Astrocyte (in vitro differentiated cells and primary cell): Measurements from ENCODE around the gene CYTH4. TPM values are rescaled to one million over a fixed set of nuclear protein-coding genes. Genes with fewer than 3 reads are reported as not detected.

Source experiments
- DNase-seq: peaks from one replicate; pipeline ENCODE4 v3.0.0-alpha.2; 2010; ENCODE audit warnings: low read depth
- FAIRE-seq: peaks from 2 replicates; lab custom pipeline; 2011; peaks lifted over from hg19 to GRCh38; lab: Jason Lieb, UNC
- H2AFZ ChIP-seq: 2 replicates; pipeline ENCODE4 v1.6.0; 2012; ENCODE audit warnings: low read depth, low read length, inconsistent platforms
- H3K27ac ChIP-seq: 2 replicates; pipeline ENCODE4 v1.5.1; 2011; ENCODE audit warnings: low read depth, low read length, inconsistent platforms
- H3K27me3 ChIP-seq: 2 replicates; pipeline ENCODE4 v1.6.0; 2011; ENCODE audit warnings: low read length, inconsistent platforms; ENCODE audit not compliant: insufficient read depth
- H3K36me3 ChIP-seq: 2 replicates; pipeline ENCODE4 v1.5.1; 2011; ENCODE audit warnings: low read length, inconsistent platforms; ENCODE audit not compliant: insufficient read depth
- H3K4me1 ChIP-seq: 2 replicates; pipeline ENCODE4 v1.5.1; 2011; ENCODE audit warnings: low read length, inconsistent platforms; ENCODE audit not compliant: insufficient read depth
- H3K4me2 ChIP-seq: 2 replicates; pipeline ENCODE4 v1.6.0; 2012; ENCODE audit warnings: low read length, inconsistent platforms
- H3K4me3 ChIP-seq: 2 replicates; pipeline ENCODE4 v1.5.1; 2011; ENCODE audit warnings: low read depth, mild to moderate bottlenecking, low read length, inconsistent platforms; ENCODE audit not compliant: insufficient read depth
- H3K79me2 ChIP-seq: 2 replicates; pipeline ENCODE4 v1.6.0; 2012; ENCODE audit warnings: mild to moderate bottlenecking, low read length, inconsistent platforms; ENCODE audit not compliant: insufficient read depth
- H3K9ac ChIP-seq: 2 replicates; pipeline ENCODE4 v1.6.0; 2012; ENCODE audit warnings: mild to moderate bottlenecking, low read length, inconsistent platforms
- H3K9me3 ChIP-seq: 2 replicates; pipeline ENCODE4 v1.5.1; 2012; ENCODE audit warnings: low read depth, mild to moderate bottlenecking, low read length, inconsistent platforms; ENCODE audit not compliant: insufficient read depth
- H4K20me1 ChIP-seq: 2 replicates; pipeline ENCODE4 v1.6.0; 2012; ENCODE audit warnings: low read length, inconsistent platforms; ENCODE audit not compliant: insufficient read depth
- H3K27ac Mint-ChIP-seq: one replicate; pipeline ENCODE4 v1.8.0; 2021; ENCODE audit warnings: mild to moderate bottlenecking, mixed read lengths; ENCODE audit not compliant: unreplicated experiment
- H3K27me3 Mint-ChIP-seq: one replicate; pipeline ENCODE4 v1.8.0; 2021; ENCODE audit warnings: low read depth, mixed read lengths; ENCODE audit not compliant: unreplicated experiment
- H3K36me3 Mint-ChIP-seq: one replicate; pipeline ENCODE4 v1.8.0; 2021; ENCODE audit warnings: low read depth, mixed read lengths; ENCODE audit not compliant: unreplicated experiment
- H3K4me1 Mint-ChIP-seq: one replicate; pipeline ENCODE4 v1.8.0; 2021; ENCODE audit warnings: low read depth, mixed read lengths; ENCODE audit not compliant: unreplicated experiment
- H3K4me3 Mint-ChIP-seq: one replicate; pipeline ENCODE4 v1.8.0; 2021; ENCODE audit warnings: mild to moderate bottlenecking, moderate library complexity, mixed read lengths; ENCODE audit not compliant: unreplicated experiment
- H3K9me3 Mint-ChIP-seq: one replicate; pipeline ENCODE4 v1.8.0; 2021; ENCODE audit warnings: mild to moderate bottlenecking, mixed read lengths; ENCODE audit not compliant: unreplicated experiment
- EZH2 ChIP-seq: IDR thresholded peaks from 2 replicates; pipeline ENCODE4 v1.6.1; 2012; ENCODE audit warnings: mild to moderate bottlenecking, low read length, inconsistent platforms; ENCODE audit not compliant: insufficient read depth
- total RNA-seq: library from RNA; stranded (reverse); gene quantifications from 2 replicates; pipeline ENCODE4 v1.2.1, GENCODE V29; 2021
- TF ChIP-seq, protein P1 (sequence below): IDR thresholded peaks from 2 replicates; pipeline ENCODE4 v1.5.1; 2011; ENCODE audit warnings: low read depth, mild to moderate bottlenecking, inconsistent platforms, low read length, moderate library complexity; ENCODE audit not compliant: insufficient read depth

The CYTH4 gene
- total RNA-seq, 1 donor from 2014 or later: not detected

DNA sequence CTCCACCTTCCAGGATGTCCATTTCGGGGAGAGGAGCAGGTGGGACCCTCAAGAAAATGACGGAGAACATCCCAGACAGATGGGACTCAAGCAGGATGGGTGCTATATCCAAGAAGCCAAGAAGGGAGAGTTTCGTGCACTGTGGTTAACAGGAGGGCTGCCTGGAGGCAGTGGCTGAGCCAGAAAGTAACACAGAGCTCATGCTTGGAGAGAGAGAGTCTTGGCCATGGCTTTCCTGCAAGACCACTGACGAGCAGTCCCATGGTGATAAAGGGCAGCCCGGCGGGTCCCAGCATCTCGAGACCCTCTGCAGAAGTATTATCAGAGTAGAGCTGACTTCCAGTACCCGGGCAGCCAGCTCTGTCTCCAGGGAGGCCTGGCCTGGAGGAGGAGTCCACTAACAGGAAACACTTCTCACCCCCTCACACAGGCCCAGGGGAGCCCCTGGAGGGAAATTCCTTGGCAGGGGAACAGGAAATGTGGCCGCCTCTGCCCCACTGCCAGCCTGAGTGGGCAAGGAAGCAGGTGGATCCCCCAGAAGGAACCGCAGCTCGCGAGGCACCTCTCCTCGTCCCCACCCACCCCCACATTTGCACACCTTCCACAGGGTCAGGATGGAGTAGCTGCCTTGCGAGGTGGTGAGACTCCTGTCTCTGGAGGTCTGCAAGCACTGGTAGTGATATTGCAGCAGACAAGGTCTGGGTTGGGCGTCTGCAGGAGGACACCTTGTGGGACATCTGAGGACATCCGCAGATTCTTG lies 32.2 kb downstream of the CYTH4 start:
- H3K27me3 ChIP-seq: no peaks in the 10 kb centered on the region
- Mint-ChIP-seq H3K27ac (no peak overlapping the region), H3K36me3 (no peaks in the 10 kb centered on the region), H3K27me3 (peaks cover 28% of the 10 kb centered on the region), H3K4me3 (no peak overlapping the region), H3K4me1 (peaks cover 14% of the 10 kb centered on the region), H3K9me3 (peaks cover 1% of the 10 kb centered on the region)
- H3K27ac ChIP-seq: no peak overlapping the region
- no peaks in the 10 kb centered on the region for H3K9me3 ChIP-seq
- TF ChIP-seq, protein P1, sequence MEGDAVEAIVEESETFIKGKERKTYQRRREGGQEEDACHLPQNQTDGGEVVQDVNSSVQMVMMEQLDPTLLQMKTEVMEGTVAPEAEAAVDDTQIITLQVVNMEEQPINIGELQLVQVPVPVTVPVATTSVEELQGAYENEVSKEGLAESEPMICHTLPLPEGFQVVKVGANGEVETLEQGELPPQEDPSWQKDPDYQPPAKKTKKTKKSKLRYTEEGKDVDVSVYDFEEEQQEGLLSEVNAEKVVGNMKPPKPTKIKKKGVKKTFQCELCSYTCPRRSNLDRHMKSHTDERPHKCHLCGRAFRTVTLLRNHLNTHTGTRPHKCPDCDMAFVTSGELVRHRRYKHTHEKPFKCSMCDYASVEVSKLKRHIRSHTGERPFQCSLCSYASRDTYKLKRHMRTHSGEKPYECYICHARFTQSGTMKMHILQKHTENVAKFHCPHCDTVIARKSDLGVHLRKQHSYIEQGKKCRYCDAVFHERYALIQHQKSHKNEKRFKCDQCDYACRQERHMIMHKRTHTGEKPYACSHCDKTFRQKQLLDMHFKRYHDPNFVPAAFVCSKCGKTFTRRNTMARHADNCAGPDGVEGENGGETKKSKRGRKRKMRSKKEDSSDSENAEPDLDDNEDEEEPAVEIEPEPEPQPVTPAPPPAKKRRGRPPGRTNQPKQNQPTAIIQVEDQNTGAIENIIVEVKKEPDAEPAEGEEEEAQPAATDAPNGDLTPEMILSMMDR: no peak
- TF ChIP-seq EZH2: no peak
- no peak overlapping the region for H2AFZ ChIP-seq
- H3K79me2 ChIP-seq: no peaks in the 10 kb centered on the region
- DNase-seq (no peak), FAIRE-seq (no peak)
- peaks cover 23% of the 10 kb centered on the region for H3K4me1 ChIP-seq
- H3K36me3 ChIP-seq: no peaks in the 10 kb centered on the region
- H3K4me2 ChIP-seq: no peak overlapping the region
- H3K9ac ChIP-seq: no peak overlapping the region
- no peaks in the 10 kb centered on the region for H4K20me1 ChIP-seq
- no peak overlapping the region for H3K4me3 ChIP-seq

DNA sequence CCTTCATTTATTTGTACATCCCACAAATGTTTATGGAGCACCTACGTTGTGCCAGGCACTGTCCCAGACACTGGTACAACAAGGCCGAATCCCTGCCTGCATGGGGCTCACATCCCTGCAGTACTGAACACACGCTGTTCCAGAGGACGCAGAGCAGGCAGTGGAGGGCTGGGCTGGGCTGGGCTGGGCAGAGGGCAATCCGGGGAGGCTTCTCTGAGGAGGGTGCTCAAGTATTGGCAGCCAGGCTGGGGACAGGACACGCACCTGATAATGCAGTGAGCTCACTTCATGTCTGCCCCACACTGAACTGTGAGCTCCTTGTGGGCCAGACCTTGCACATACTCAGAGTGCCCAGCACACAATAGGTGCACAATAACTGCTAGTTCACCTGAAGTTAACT lies 34.1 kb downstream of the CYTH4 start:
- FAIRE-seq (no peak), DNase-seq (no peak)
- Histone ChIP-seq H3K27me3 (no peaks in the 10 kb centered on the region), H3K9ac (no peak overlapping the region), H3K9me3 (no peaks in the 10 kb centered on the region), H3K4me2 (no peak overlapping the region), H3K4me3 (no peak overlapping the region), H3K36me3 (no peaks in the 10 kb centered on the region), H3K4me1 (peaks cover 16% of the 10 kb centered on the region), H3K79me2 (no peaks in the 10 kb centered on the region), H4K20me1 (no peaks in the 10 kb centered on the region), H2AFZ (no peak overlapping the region), H3K27ac (no peak overlapping the region)
- Mint-ChIP-seq H3K4me3 (no peak overlapping the region), H3K27me3 (peaks cover 43% of the 10 kb centered on the region), H3K4me1 (peaks cover 9% of the 10 kb centered on the region), H3K27ac (no peak overlapping the region), H3K36me3 (no peaks in the 10 kb centered on the region), H3K9me3 (peaks cover 1% of the 10 kb centered on the region)
- no peak for TF ChIP-seq EZH2
- TF ChIP-seq, protein P1: no peak

DNA sequence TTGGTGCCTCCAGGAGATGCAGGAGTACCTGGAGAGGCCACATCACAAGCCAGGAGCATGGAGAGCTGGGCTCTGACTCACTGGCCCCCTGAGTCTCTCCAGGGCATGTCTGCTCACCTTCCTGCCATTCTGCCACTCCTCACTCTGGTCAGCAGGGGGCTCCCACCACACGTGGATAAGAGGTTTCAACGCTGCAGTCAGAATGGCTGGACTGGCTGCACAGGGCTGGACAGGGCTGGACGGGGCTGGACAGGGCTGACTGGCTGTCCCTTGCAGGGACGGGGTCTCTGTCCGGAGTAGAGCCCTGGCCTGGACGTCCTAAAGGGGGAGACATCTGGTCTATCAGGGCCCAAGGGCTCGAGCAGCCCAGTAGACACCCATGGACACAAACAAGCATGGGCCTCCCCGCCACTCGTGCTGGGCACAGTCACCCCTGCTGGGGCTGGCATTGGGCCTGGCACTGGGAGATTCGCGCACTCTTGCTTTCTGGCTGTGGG lies 34.6 kb downstream of the CYTH4 start:
- no peak overlapping the region for H3K4me2 ChIP-seq
- H3K27ac ChIP-seq: no peak overlapping the region
- H3K4me3 Mint-ChIP-seq: no peak overlapping the region
- H3K79me2 ChIP-seq: no peaks in the 10 kb centered on the region
- no peak for TF ChIP-seq EZH2
- TF ChIP-seq, protein P1: peak; percentile 87
- H3K9me3 Mint-ChIP-seq: peaks cover 1% of the 10 kb centered on the region
- peaks cover 9% of the 10 kb centered on the region for H3K4me1 Mint-ChIP-seq
- H3K4me3 ChIP-seq: no peak overlapping the region
- H3K27ac Mint-ChIP-seq: no peak overlapping the region
- FAIRE-seq: no peak
- no peaks in the 10 kb centered on the region for H3K27me3 ChIP-seq
- H3K36me3 Mint-ChIP-seq: no peaks in the 10 kb centered on the region
- DNase-seq: peak; percentile 65
- no peak overlapping the region for H3K9ac ChIP-seq
- H2AFZ ChIP-seq: no peak overlapping the region
- H3K36me3 ChIP-seq: no peaks in the 10 kb centered on the region
- peaks cover 48% of the 10 kb centered on the region for H3K27me3 Mint-ChIP-seq
- no peaks in the 10 kb centered on the region for H4K20me1 ChIP-seq
- H3K4me1 ChIP-seq: peaks cover 16% of the 10 kb centered on the region
- H3K9me3 ChIP-seq: no peaks in the 10 kb centered on the region
